Measurements from ENCODE around the gene PGC. TPM values are rescaled to one million over a fixed set of nuclear protein-coding genes. Genes with fewer than 3 reads are reported as not detected.

Gene PGC
- total RNA-seq, 1 donor from 2014 or later = not detected

- Mint-ChIP-seq H3K36me3 (ENCODE audit: insufficient read depth) (no peaks in the 10 kb centered on the region), H3K4me3 (ENCODE audit: low read depth) (no peak overlapping the region), H3K27ac (no peak overlapping the region), H3K9me3 (ENCODE audit: low read depth) (no peaks in the 10 kb centered on the region), H3K4me1 (ENCODE audit: low read depth) (no peaks in the 10 kb centered on the region), H3K27me3 (peaks cover 37% of the 10 kb centered on the region)
- no peak for DNase-seq (ENCODE audit: low spot score, unreplicated experiment)
- no peak for TF ChIP-seq CTCF (IDR thresholded peaks at IDR 0.05; ENCODE audit: unreplicated experiment)
These were observed 15.6 kb downstream of the PGC start for GRCh38 chr6:41731561-41732086.

- no peak for DNase-seq (ENCODE audit: low spot score, unreplicated experiment)
- no peak for TF ChIP-seq CTCF (IDR thresholded peaks at IDR 0.05; ENCODE audit: unreplicated experiment)
- peaks cover 37% of the 10 kb centered on the region for H3K27me3 Mint-ChIP-seq
- no peak overlapping the region for H3K4me3 Mint-ChIP-seq (ENCODE audit: low read depth)
- H3K9me3 Mint-ChIP-seq (ENCODE audit: low read depth) = no peaks in the 10 kb centered on the region
- H3K4me1 Mint-ChIP-seq (ENCODE audit: low read depth) = no peaks in the 10 kb centered on the region
- H3K36me3 Mint-ChIP-seq (ENCODE audit: insufficient read depth) = no peaks in the 10 kb centered on the region
- no peak overlapping the region for H3K27ac Mint-ChIP-seq
These were observed 16.4 kb downstream of the PGC start for GRCh38 chr6:41730531-41731436.

GRCh38 chr6:41729624-41730023 is 17.6 kb downstream of the PGC start:
- no peak for TF ChIP-seq CTCF (IDR thresholded peaks at IDR 0.05; ENCODE audit: unreplicated experiment)
- Mint-ChIP-seq H3K27ac (no peak overlapping the region), H3K36me3 (ENCODE audit: insufficient read depth) (no peaks in the 10 kb centered on the region), H3K4me3 (ENCODE audit: low read depth) (no peak overlapping the region), H3K27me3 (peaks cover 37% of the 10 kb centered on the region), H3K4me1 (ENCODE audit: low read depth) (no peaks in the 10 kb centered on the region), H3K9me3 (ENCODE audit: low read depth) (no peaks in the 10 kb centered on the region)
- DNase-seq (ENCODE audit: low spot score, unreplicated experiment) = no peak

GRCh38 chr6:41728954-41729353 is 18.2 kb downstream of the PGC start:
- TF ChIP-seq CTCF (IDR thresholded peaks at IDR 0.05; ENCODE audit: unreplicated experiment) = no peak
- no peaks in the 10 kb centered on the region for H3K36me3 Mint-ChIP-seq (ENCODE audit: insufficient read depth)
- H3K4me3 Mint-ChIP-seq (ENCODE audit: low read depth) = no peak overlapping the region
- H3K27ac Mint-ChIP-seq = no peak overlapping the region
- H3K9me3 Mint-ChIP-seq (ENCODE audit: low read depth) = no peaks in the 10 kb centered on the region
- H3K27me3 Mint-ChIP-seq = peaks cover 36% of the 10 kb centered on the region
- peaks cover 2% of the 10 kb centered on the region for H3K4me1 Mint-ChIP-seq (ENCODE audit: low read depth)
- DNase-seq (ENCODE audit: low spot score, unreplicated experiment) = no peak

- Mint-ChIP-seq H3K36me3 (ENCODE audit: insufficient read depth) (no peaks in the 10 kb centered on the region), H3K4me1 (ENCODE audit: low read depth) (peaks cover 6% of the 10 kb centered on the region), H3K27ac (no peak overlapping the region), H3K9me3 (ENCODE audit: low read depth) (no peaks in the 10 kb centered on the region), H3K4me3 (ENCODE audit: low read depth) (no peak overlapping the region), H3K27me3 (peaks cover 30% of the 10 kb centered on the region)
- TF ChIP-seq CTCF (IDR thresholded peaks at IDR 0.05; ENCODE audit: unreplicated experiment) = no peak
- DNase-seq (ENCODE audit: low spot score, unreplicated experiment) = no peak
These were observed 18.9 kb downstream of the PGC start for GRCh38 chr6:41728073-41728936.

All from progenitor cell of endocrine pancreas (in vitro differentiated cells).